Spinal cord (tissue), 10 donors: ENCODE data around the gene EDA2R. TPM values are rescaled to one million over a fixed set of nuclear protein-coding genes. Genes with fewer than 3 reads are reported as not detected.

ENCODE experiments used
- DNase-seq, 6 donors: peaks; one replicate each; pipeline versions ENCODE4 v3.0.0 to v3.0.0-alpha.2; 2013 to 2015; ENCODE audit warnings: low spot score in 6 of 6, low read depth in 4 of 6
- H3K27ac ChIP-seq: one replicate; pipeline ENCODE4 v1.5.1; 2013; ENCODE audit warnings: low read depth, low read length, control low read depth
- H3K27me3 ChIP-seq: one replicate; pipeline ENCODE4 v1.6.1; 2013; ENCODE audit warnings: low read length; ENCODE audit not compliant: control insufficient read depth, insufficient read depth
- H3K36me3 ChIP-seq: one replicate; pipeline ENCODE4 v1.6.1; 2013; ENCODE audit warnings: low read length; ENCODE audit not compliant: control insufficient read depth, insufficient read depth
- H3K4me1 ChIP-seq: one replicate; pipeline ENCODE4 v1.6.1; 2013; ENCODE audit warnings: low read length; ENCODE audit not compliant: control insufficient read depth, insufficient read depth
- H3K4me3 ChIP-seq: one replicate; pipeline ENCODE4 v1.5.1; 2013; ENCODE audit warnings: low read depth, low read length, control low read depth
- H3K9me3 ChIP-seq: one replicate; pipeline ENCODE4 v1.6.1; 2013; ENCODE audit warnings: low read length; ENCODE audit not compliant: control insufficient read depth, insufficient read depth
- WGBS: methylation state at CpG from one replicate; pipeline ENCODE4 v1.1.5; 2013; ENCODE audit warnings: missing lambda C conversion rate; ENCODE audit not compliant: insufficient coverage; 5-methylcytosine and 5-hydroxymethylcytosine counted together
- polyA plus RNA-seq, 2 donors: library from polyadenylated mRNA; unstranded; fragments of 120-200 nt; gene quantifications; one replicate each; pipeline ENCODE4 v1.2.1, GENCODE V29; 2013; ENCODE audit not compliant: insufficient read length in 2 of 2
- total RNA-seq, 2 donors: library from RNA; depleted of rRNA in 1 of 2; stranded (reverse); fragments of 120-200 nt in 1 of 2; fragments of >200 nt in 1 of 2; gene quantifications; one replicate each; pipeline versions ENCODE4 v1.2.3 to v1.2.4, GENCODE V29; 2013 to 2014
- donor health status: healthy.

EDA2R gene
- total and polyA plus RNA-seq, 4 donors, result 1.7 to 3.7 (median 2.8) TPM

- H3K27me3 ChIP-seq, result no peaks in the 10 kb centered on the region
- peaks cover 1% of the 10 kb centered on the region for H3K9me3 ChIP-seq
- H3K4me3 ChIP-seq, result no peak overlapping the region
- H3K27ac ChIP-seq, result no peak overlapping the region
- no peaks in the 10 kb centered on the region for H3K36me3 ChIP-seq
- DNase-seq, result no peak
- no peaks in the 10 kb centered on the region for H3K4me1 ChIP-seq
Observed at GRCh38 chrX:66654411-66654810, 15.5 kb upstream of the EDA2R start.

GRCh38 chrX:66635360-66635759 is 3.5 kb downstream of the EDA2R start:
- peak in 1 of 6 donors; percentile 41 for DNase-seq
- H3K4me3 ChIP-seq, result no peak overlapping the region
- H3K27ac ChIP-seq, result no peak overlapping the region
- no CpG with 5 or more reads among the region's 2 CpGs for WGBS
- peaks cover 7% of the 10 kb centered on the region for H3K4me1 ChIP-seq
- no peaks in the 10 kb centered on the region for H3K36me3 ChIP-seq
- H3K27me3 ChIP-seq, result no peaks in the 10 kb centered on the region
- H3K9me3 ChIP-seq, result no peaks in the 10 kb centered on the region

- Histone ChIP-seq H3K4me3 (no peak overlapping the region), H3K9me3 (no peaks in the 10 kb centered on the region), H3K27me3 (no peaks in the 10 kb centered on the region), H3K36me3 (no peaks in the 10 kb centered on the region), H3K4me1 (peaks cover 7% of the 10 kb centered on the region), H3K27ac (no peak overlapping the region)
- no peak for DNase-seq
Observed at GRCh38 chrX:66634272-66634671, 4.6 kb downstream of the EDA2R start.

GRCh38 chrX:66633541-66633940 is 5.3 kb downstream of the EDA2R start:
- DNase-seq, result no peak
- H3K4me1 ChIP-seq, result peaks cover 5% of the 10 kb centered on the region
- no peak overlapping the region for H3K4me3 ChIP-seq
- H3K27ac ChIP-seq, result no peak overlapping the region
- no peaks in the 10 kb centered on the region for H3K36me3 ChIP-seq
- no peaks in the 10 kb centered on the region for H3K9me3 ChIP-seq
- no peaks in the 10 kb centered on the region for H3K27me3 ChIP-seq
- WGBS, result 60% methylated on average over 1 of the region's 3 CpGs

- Histone ChIP-seq H3K36me3 (no peaks in the 10 kb centered on the region), H3K27me3 (no peaks in the 10 kb centered on the region), H3K9me3 (no peaks in the 10 kb centered on the region), H3K27ac (no peak overlapping the region), H3K4me1 (no peaks in the 10 kb centered on the region), H3K4me3 (no peak overlapping the region)
- DNase-seq, result no peak
- no CpG with 5 or more reads among the region's 4 CpGs for WGBS
Observed at GRCh38 chrX:66632981-66633380, 5.9 kb downstream of the EDA2R start.

- WGBS, result 69% methylated on average over 2 of the region's 2 CpGs
- H3K4me3 ChIP-seq, result no peak overlapping the region
Observed at GRCh38 chrX:66632473-66632872, 6.4 kb downstream of the EDA2R start.

GRCh38 chrX:66625525-66625924 is 13.4 kb downstream of the EDA2R start:
- H3K4me1 ChIP-seq, result no peaks in the 10 kb centered on the region
- H3K4me3 ChIP-seq, result no peak overlapping the region
- no peak overlapping the region for H3K27ac ChIP-seq
- H3K27me3 ChIP-seq, result no peaks in the 10 kb centered on the region
- 86% methylated on average over 1 of the region's 3 CpGs for WGBS
- no peaks in the 10 kb centered on the region for H3K36me3 ChIP-seq
- H3K9me3 ChIP-seq, result no peaks in the 10 kb centered on the region
- no peak for DNase-seq

More at GRCh38 chrX:66632473-66632872, 6.4 kb downstream of the EDA2R start:
- Histone ChIP-seq H3K27ac (no peak overlapping the region), H3K4me1 (no peaks in the 10 kb centered on the region), H3K36me3 (no peaks in the 10 kb centered on the region), H3K27me3 (no peaks in the 10 kb centered on the region), H3K9me3 (no peaks in the 10 kb centered on the region)
- no peak for DNase-seq

- no peaks in the 10 kb centered on the region for H3K27me3 ChIP-seq
- no peaks in the 10 kb centered on the region for H3K9me3 ChIP-seq
- H3K4me3 ChIP-seq, result no peak overlapping the region
- WGBS, result 60% methylated on average over 1 of the region's 3 CpGs
- H3K4me1 ChIP-seq, result no peaks in the 10 kb centered on the region
- no peak overlapping the region for H3K27ac ChIP-seq
- no peak for DNase-seq
- no peaks in the 10 kb centered on the region for H3K36me3 ChIP-seq
Observed at GRCh38 chrX:66622209-66622608, 16.7 kb downstream of the EDA2R start.

GRCh38 chrX:66616944-66617343 is 21.9 kb downstream of the EDA2R start:
- Histone ChIP-seq H3K27me3 (no peaks in the 10 kb centered on the region), H3K4me1 (no peaks in the 10 kb centered on the region), H3K9me3 (no peaks in the 10 kb centered on the region), H3K27ac (no peak overlapping the region), H3K36me3 (no peaks in the 10 kb centered on the region), H3K4me3 (no peak overlapping the region)
- WGBS, result 64% methylated on average over 2 of the region's 2 CpGs
- DNase-seq, result no peak

- H3K4me1 ChIP-seq, result no peaks in the 10 kb centered on the region
- DNase-seq, result peak in 1 of 6 donors; percentile 1
- H3K9me3 ChIP-seq, result no peaks in the 10 kb centered on the region
- H3K4me3 ChIP-seq, result no peak overlapping the region
- no peak overlapping the region for H3K27ac ChIP-seq
- no CpG with 5 or more reads among the region's 1 CpG for WGBS
- H3K27me3 ChIP-seq, result no peaks in the 10 kb centered on the region
- no peaks in the 10 kb centered on the region for H3K36me3 ChIP-seq
Observed at GRCh38 chrX:66602381-66602938, 36.4 kb downstream of the EDA2R start.
